ENCODE data around the gene DNAJC13. TPM values are rescaled to one million over a fixed set of nuclear protein-coding genes. Genes with fewer than 3 reads are reported as not detected.

DNAJC13 gene
- total and polyA plus RNA-seq, 2 donors (not counting 3 experiments of a cell fraction or from before 2014, with no cell fraction given): 14.3 to 71.7 TPM

GRCh38 chr3:132568422-132568821, 151.1 kb downstream of the DNAJC13 start:
- no peaks in the 10 kb centered on the region for H3K36me3 ChIP-seq (ENCODE audit: control insufficient read depth in 2 of 2, extremely low read depth in 1 of 2, insufficient read depth in 2 of 2, low read length in 2 of 2)
- no peak overlapping the region for H3K9ac ChIP-seq (replicated peaks; ENCODE audit: extremely low read depth, insufficient read depth, low read length)
- BruUV-seq (replicated peaks): no TSS peak
- no peaks in the 10 kb centered on the region for H3K27me3 ChIP-seq (ENCODE audit: control insufficient read depth in 2 of 2, insufficient read depth in 2 of 2, low read length in 2 of 2)
- H3K4me1 ChIP-seq (ENCODE audit: control insufficient read depth, extremely low read depth, insufficient read depth, low read length): no peaks in the 10 kb centered on the region
- ChIA-PET CTCF (interaction anchor here (1.3 kb wide), 1 partner anchor 9 kb away, joined by 3 read pairs; no protein-coding TSS in a partner anchor), POLR2A (no interaction called here)
- H3K4me3 ChIP-seq (replicated peaks in 1 of 3; ENCODE audit: insufficient read depth in 1 of 3, low read depth in 1 of 3, low read length in 3 of 3): no peak overlapping the region
- H3K27ac ChIP-seq (ENCODE audit: insufficient read depth, low read depth, low read length): no peak overlapping the region
- TF ChIP-seq MAX (IDR thresholded peaks at IDR 0.05; ENCODE audit: insufficient read depth, insufficient read length) (no peak), EZH2 (IDR thresholded peaks at IDR 0.05; ENCODE audit: borderline replicate concordance, low read depth, low read length, severe bottlenecking) (no peak), POLR2AphosphoS5 (IDR thresholded peaks at IDR 0.05; ENCODE audit: insufficient read depth, low read depth, low read length) (no peak), GATA2 (IDR thresholded peaks at IDR 0.05; ENCODE audit: insufficient read depth, insufficient read length, low read depth, low read length) (no peak), MYC (IDR thresholded peaks at IDR 0.05; ENCODE audit: low read depth, low read length) (no peak), CTCF (IDR thresholded peaks at IDR 0.05; ENCODE audit: extremely low read depth in 1 of 2, insufficient read depth in 1 of 2, low read depth in 1 of 2, low read length in 2 of 2) (no peak), POLR2A (IDR thresholded peaks at IDR 0.05; ENCODE audit: low read depth, low read length) (no peak), JUN (IDR thresholded peaks at IDR 0.05; ENCODE audit: borderline replicate concordance, insufficient read depth, insufficient read length, low read depth) (no peak)
- H4K20me1 ChIP-seq (replicated peaks; ENCODE audit: control insufficient read depth, extremely low read depth, insufficient read depth, low read length): no peaks in the 10 kb centered on the region
- FAIRE-seq: no peak
- H3K9me3 ChIP-seq (replicated peaks; ENCODE audit: control insufficient read depth, insufficient read depth, low read length): no peaks in the 10 kb centered on the region
- dilution Hi-C loops (cut with MboI; ENCODE audit: extremely low pct_ligation_motif_present, low sequenced_read_pairs): no loop called here
- H3K9me1 ChIP-seq (replicated peaks; ENCODE audit: control insufficient read depth, extremely low read depth, insufficient read depth, low read length): no peaks in the 10 kb centered on the region
- no peak overlapping the region for H3K4me2 ChIP-seq (ENCODE audit: insufficient read depth, low read length)
- H2AFZ ChIP-seq (ENCODE audit: low read depth, low read length): no peak overlapping the region
- H3K79me2 ChIP-seq (ENCODE audit: control insufficient read depth, insufficient read depth, low read length): no peaks in the 10 kb centered on the region
- DNase-seq (ENCODE audit: low read depth, low spot score): no peak
- intact Hi-C loops (cut with micrococcal nuclease): no loop called here
